ENCODE data around the gene ZNF624. TPM values are rescaled to one million over a fixed set of nuclear protein-coding genes. Genes with fewer than 3 reads are reported as not detected.

The ZNF624 gene
- polyA plus RNA-seq, 1 donor (not counting 4 experiments of a cell fraction or from before 2014, with no cell fraction given): 2.1 TPM

- no peak overlapping the region for H3K4me2 ChIP-seq (ENCODE audit: control insufficient read depth, extremely low read depth, insufficient read depth, low read depth, low read length)
- H3K4me1 ChIP-seq (ENCODE audit: control insufficient read depth, extremely low read depth, insufficient read depth, low read length): no peaks in the 10 kb centered on the region
- dilution Hi-C loops (cut with MboI; ENCODE audit: extremely low pct_ligation_motif_present, low sequenced_read_pairs): no loop called here
- H3K79me2 ChIP-seq (ENCODE audit: control insufficient read depth, insufficient read depth, low read length): no peaks in the 10 kb centered on the region
- TF ChIP-seq, protein P1, sequence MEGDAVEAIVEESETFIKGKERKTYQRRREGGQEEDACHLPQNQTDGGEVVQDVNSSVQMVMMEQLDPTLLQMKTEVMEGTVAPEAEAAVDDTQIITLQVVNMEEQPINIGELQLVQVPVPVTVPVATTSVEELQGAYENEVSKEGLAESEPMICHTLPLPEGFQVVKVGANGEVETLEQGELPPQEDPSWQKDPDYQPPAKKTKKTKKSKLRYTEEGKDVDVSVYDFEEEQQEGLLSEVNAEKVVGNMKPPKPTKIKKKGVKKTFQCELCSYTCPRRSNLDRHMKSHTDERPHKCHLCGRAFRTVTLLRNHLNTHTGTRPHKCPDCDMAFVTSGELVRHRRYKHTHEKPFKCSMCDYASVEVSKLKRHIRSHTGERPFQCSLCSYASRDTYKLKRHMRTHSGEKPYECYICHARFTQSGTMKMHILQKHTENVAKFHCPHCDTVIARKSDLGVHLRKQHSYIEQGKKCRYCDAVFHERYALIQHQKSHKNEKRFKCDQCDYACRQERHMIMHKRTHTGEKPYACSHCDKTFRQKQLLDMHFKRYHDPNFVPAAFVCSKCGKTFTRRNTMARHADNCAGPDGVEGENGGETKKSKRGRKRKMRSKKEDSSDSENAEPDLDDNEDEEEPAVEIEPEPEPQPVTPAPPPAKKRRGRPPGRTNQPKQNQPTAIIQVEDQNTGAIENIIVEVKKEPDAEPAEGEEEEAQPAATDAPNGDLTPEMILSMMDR (optimal IDR thresholded peaks at IDR 0.05 in 1 of 3, IDR thresholded peaks at IDR 0.05 in 1 of 3, conservative IDR thresholded peaks at IDR 0.05 in 1 of 3; ENCODE audit: extremely low read depth in 1 of 3, insufficient read depth in 2 of 3, low read length in 3 of 3): no peak
- TF ChIP-seq EZH2 (IDR thresholded peaks at IDR 0.05; ENCODE audit: low read length): no peak
- no peak overlapping the region for H3K4me3 ChIP-seq (ENCODE audit: control insufficient read depth in 2 of 3, extremely low read depth in 1 of 3, insufficient read depth in 2 of 3, low read depth in 1 of 3, low read length in 3 of 3)
- H3K9me3 ChIP-seq (ENCODE audit: control insufficient read depth, low read depth, low read length): peaks cover 5% of the 10 kb centered on the region
- no peak for FAIRE-seq
- DNase-seq (ENCODE audit: low read depth, low spot score): no peak
- no peaks in the 10 kb centered on the region for H3K27me3 ChIP-seq (ENCODE audit: control insufficient read depth, extremely low read depth, insufficient read depth, low read length)
- H3K36me3 ChIP-seq (ENCODE audit: control insufficient read depth in 2 of 2, extremely low read depth in 1 of 2, insufficient read depth in 2 of 2, low read length in 2 of 2): no peaks in the 10 kb centered on the region
- no peaks in the 10 kb centered on the region for H3K9me1 ChIP-seq (ENCODE audit: control insufficient read depth, extremely low read depth, insufficient read depth, low read length)
- no peaks in the 10 kb centered on the region for H4K20me1 ChIP-seq (ENCODE audit: control insufficient read depth, extremely low read depth, insufficient read depth, low read length)
- no peak overlapping the region for H2AFZ ChIP-seq (ENCODE audit: control insufficient read depth, low read length)
- no peak overlapping the region for H3K9ac ChIP-seq (ENCODE audit: control insufficient read depth, extremely low read depth, insufficient read depth, low read length)
- H3K27ac ChIP-seq (ENCODE audit: control insufficient read depth, insufficient read depth, low read length): no peak overlapping the region
Observed at GRCh38 chr17:16617481-16618060, 36.1 kb downstream of the ZNF624 start.

DNA sequence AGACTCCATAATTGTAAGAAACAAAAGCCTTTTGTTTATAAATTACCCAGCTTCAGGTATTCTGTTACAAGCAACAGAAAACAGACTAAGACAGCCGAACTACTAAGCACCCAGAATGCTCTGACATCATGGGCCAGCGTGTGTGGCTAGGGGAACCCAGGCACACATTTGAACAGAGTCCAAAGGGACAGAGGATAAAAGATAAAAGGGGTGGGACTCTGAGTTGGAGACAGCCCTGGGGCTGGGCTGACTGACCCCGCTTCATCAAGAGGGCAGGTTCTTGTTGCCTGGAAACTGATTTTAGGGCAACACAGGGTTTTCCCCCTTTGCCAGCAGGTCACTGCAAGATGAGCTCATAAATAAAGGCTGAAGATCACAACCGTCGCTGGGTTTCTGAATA, 54.1 kb downstream of the ZNF624 start:
- FAIRE-seq (no peak), DNase-seq (ENCODE audit: low read depth, low spot score) (no peak)
- no peaks in the 10 kb centered on the region for H3K9me1 ChIP-seq (ENCODE audit: control insufficient read depth, extremely low read depth, insufficient read depth, low read length)
- H3K4me1 ChIP-seq (ENCODE audit: control insufficient read depth, extremely low read depth, insufficient read depth, low read length): no peaks in the 10 kb centered on the region
- no peaks in the 10 kb centered on the region for H3K9me3 ChIP-seq (ENCODE audit: control insufficient read depth, low read depth, low read length)
- H3K9ac ChIP-seq (ENCODE audit: control insufficient read depth, extremely low read depth, insufficient read depth, low read length): no peak overlapping the region
- dilution Hi-C loops (cut with MboI; ENCODE audit: extremely low pct_ligation_motif_present, low sequenced_read_pairs): no loop called here
- no peak overlapping the region for H3K4me2 ChIP-seq (ENCODE audit: control insufficient read depth, extremely low read depth, insufficient read depth, low read depth, low read length)
- no peak overlapping the region for H3K4me3 ChIP-seq (ENCODE audit: control insufficient read depth in 2 of 3, extremely low read depth in 1 of 3, insufficient read depth in 2 of 3, low read depth in 1 of 3, low read length in 3 of 3)
- no peaks in the 10 kb centered on the region for H3K79me2 ChIP-seq (ENCODE audit: control insufficient read depth, insufficient read depth, low read length)
- TF ChIP-seq, protein P1 (optimal IDR thresholded peaks at IDR 0.05 in 1 of 3, IDR thresholded peaks at IDR 0.05 in 1 of 3, conservative IDR thresholded peaks at IDR 0.05 in 1 of 3; ENCODE audit: extremely low read depth in 1 of 3, insufficient read depth in 2 of 3, low read length in 3 of 3): no peak
- no peak for TF ChIP-seq EZH2 (IDR thresholded peaks at IDR 0.05; ENCODE audit: low read length)
- no peaks in the 10 kb centered on the region for H3K36me3 ChIP-seq (ENCODE audit: control insufficient read depth in 2 of 2, extremely low read depth in 1 of 2, insufficient read depth in 2 of 2, low read length in 2 of 2)
- no peak overlapping the region for H3K27ac ChIP-seq (ENCODE audit: control insufficient read depth, insufficient read depth, low read length)
- H2AFZ ChIP-seq (ENCODE audit: control insufficient read depth, low read length): no peak overlapping the region
- peaks cover 4% of the 10 kb centered on the region for H3K27me3 ChIP-seq (ENCODE audit: control insufficient read depth, extremely low read depth, insufficient read depth, low read length)
- H4K20me1 ChIP-seq (ENCODE audit: control insufficient read depth, extremely low read depth, insufficient read depth, low read length): no peaks in the 10 kb centered on the region
